Measurements from ENCODE around the gene FGD5. TPM values are rescaled to one million over a fixed set of nuclear protein-coding genes. Genes with fewer than 3 reads are reported as not detected.

Gene FGD5
- total RNA-seq, 3 donors from 2014 or later = 7.3 to 28.2 (median 18.7) TPM

GRCh38 chr3:14875411-14876175 lies 56.8 kb downstream of the FGD5 start:
- peak in 1 of 2 donors; percentile 36 for DNase-seq (ENCODE audit: low spot score in 2 of 2)
- H3K27me3 ChIP-seq = no peaks in the 10 kb centered on the region
- H3K27ac ChIP-seq = peak overlapping the region in 1 of 2 donors; percentile 58
- no peaks in the 10 kb centered on the region for H3K36me3 ChIP-seq
- intact Hi-C loops (cut with DNase I; ENCODE audit: low total_unique reads) = no loop called here
- H3K4me3 ChIP-seq = no peak overlapping the region
- H3K4me1 ChIP-seq = no peaks in the 10 kb centered on the region
- no peak for TF ChIP-seq POLR2A (IDR thresholded peaks at IDR 0.05)
- no peaks in the 10 kb centered on the region for H3K9me3 ChIP-seq

- intact Hi-C loops (cut with DNase I; ENCODE audit: low total_unique reads) = no loop called here
- Histone ChIP-seq H3K27ac (peak overlapping the region in 1 of 2 donors; percentile 74), H3K9me3 (no peaks in the 10 kb centered on the region), H3K36me3 (no peaks in the 10 kb centered on the region), H3K4me3 (no peak overlapping the region), H3K27me3 (no peaks in the 10 kb centered on the region), H3K4me1 (no peaks in the 10 kb centered on the region)
- no peak for TF ChIP-seq POLR2A (IDR thresholded peaks at IDR 0.05)
- no peak for TF ChIP-seq POLR2AphosphoS5 (IDR thresholded peaks at IDR 0.05)
- no peak for TF ChIP-seq CTCF (IDR thresholded peaks at IDR 0.05)
- peak; percentile 29 to 56 for DNase-seq (ENCODE audit: low spot score in 2 of 2)
Observed at GRCh38 chr3:14876921-14877333, 58.2 kb downstream of the FGD5 start.

- Histone ChIP-seq H3K27ac (peak overlapping the region in 1 of 2 donors; percentile 50), H3K9me3 (no peaks in the 10 kb centered on the region), H3K36me3 (no peaks in the 10 kb centered on the region), H3K27me3 (no peaks in the 10 kb centered on the region), H3K4me3 (no peak overlapping the region), H3K4me1 (no peaks in the 10 kb centered on the region)
- TF ChIP-seq POLR2A (IDR thresholded peaks at IDR 0.05) (no peak), POLR2AphosphoS5 (IDR thresholded peaks at IDR 0.05) (no peak), CTCF (IDR thresholded peaks at IDR 0.05) (no peak)
- intact Hi-C loops (cut with DNase I; ENCODE audit: low total_unique reads) = no loop called here
- peak in 1 of 2 donors; percentile 19 for DNase-seq (ENCODE audit: low spot score in 2 of 2)
Observed at GRCh38 chr3:14877469-14877868, 58.7 kb downstream of the FGD5 start.

GRCh38 chr3:14879211-14879874 lies 60.6 kb downstream of the FGD5 start:
- H3K4me3 ChIP-seq = no peak overlapping the region
- H3K36me3 ChIP-seq = no peaks in the 10 kb centered on the region
- no peaks in the 10 kb centered on the region for H3K27me3 ChIP-seq
- no peak for TF ChIP-seq POLR2A (IDR thresholded peaks at IDR 0.05)
- TF ChIP-seq CTCF (IDR thresholded peaks at IDR 0.05) = no peak
- no peak for TF ChIP-seq POLR2AphosphoS5 (IDR thresholded peaks at IDR 0.05)
- H3K27ac ChIP-seq = no peak overlapping the region
- no peaks in the 10 kb centered on the region for H3K4me1 ChIP-seq
- intact Hi-C loops (cut with DNase I; ENCODE audit: low total_unique reads) = no loop called here
- peak in 1 of 2 donors; percentile 46 for DNase-seq (ENCODE audit: low spot score in 2 of 2)
- H3K9me3 ChIP-seq = no peaks in the 10 kb centered on the region

GRCh38 chr3:14880447-14881106 lies 61.8 kb downstream of the FGD5 start:
- Histone ChIP-seq H3K9me3 (no peaks in the 10 kb centered on the region), H3K27ac (no peak overlapping the region), H3K4me3 (no peak overlapping the region), H3K27me3 (no peaks in the 10 kb centered on the region), H3K36me3 (no peaks in the 10 kb centered on the region), H3K4me1 (no peaks in the 10 kb centered on the region)
- intact Hi-C loops (cut with DNase I; ENCODE audit: low total_unique reads) = no loop called here
- DNase-seq (ENCODE audit: low spot score in 2 of 2) = no peak
- no peak for TF ChIP-seq POLR2AphosphoS5 (IDR thresholded peaks at IDR 0.05)
- TF ChIP-seq CTCF (IDR thresholded peaks at IDR 0.05) = no peak
- no peak for TF ChIP-seq POLR2A (IDR thresholded peaks at IDR 0.05)
